ENCODE results near the gene MYO1H.

MYO1H gene

GRCh38 chr12:109475121-109475520 is 127.4 kb downstream of the MYO1H start:
- H3K79me2 ChIP-seq = peaks cover 46% of the 10 kb centered on the region
- H3K27ac ChIP-seq = no peak overlapping the region
- peaks cover 9% of the 10 kb centered on the region for H3K4me1 ChIP-seq
- no peak overlapping the region for H3K4me3 ChIP-seq (ENCODE audit: low read depth, low read length)
- no peak for TF ChIP-seq CTCF (IDR thresholded peaks at IDR 0.05)
- no peaks in the 10 kb centered on the region for H3K27me3 ChIP-seq (ENCODE audit: control insufficient read depth, insufficient read depth, low read length)
- H3K4me2 ChIP-seq (ENCODE audit: low read length) = no peak overlapping the region
- H3K36me3 ChIP-seq (ENCODE audit: control insufficient read depth, insufficient read depth, low read length) = no peaks in the 10 kb centered on the region
- H2AFZ ChIP-seq = no peak overlapping the region
- H3K9ac ChIP-seq = no peak overlapping the region
- no peaks in the 10 kb centered on the region for H3K9me3 ChIP-seq (ENCODE audit: control insufficient read depth, low read length)

- H3K79me2 ChIP-seq = peaks cover 42% of the 10 kb centered on the region
- peak overlapping the region; percentile 99 for H3K4me2 ChIP-seq (ENCODE audit: low read length)
- peak overlapping the region; percentile 88 for H3K9ac ChIP-seq
- H3K27ac ChIP-seq = peak overlapping the region; percentile 96
- TF ChIP-seq CTCF (IDR thresholded peaks at IDR 0.05) = no peak
- H3K9me3 ChIP-seq (ENCODE audit: control insufficient read depth, low read length) = no peaks in the 10 kb centered on the region
- H3K4me1 ChIP-seq = peaks cover 9% of the 10 kb centered on the region
- no peaks in the 10 kb centered on the region for H3K27me3 ChIP-seq (ENCODE audit: control insufficient read depth, insufficient read depth, low read length)
- H3K36me3 ChIP-seq (ENCODE audit: control insufficient read depth, insufficient read depth, low read length) = no peaks in the 10 kb centered on the region
- peak overlapping the region; percentile 98 for H3K4me3 ChIP-seq (ENCODE audit: low read depth, low read length)
- H2AFZ ChIP-seq = peak overlapping the region; percentile 99
Measured at GRCh38 chr12:109475993-109476806, 128.5 kb downstream of the MYO1H start.

- H2AFZ ChIP-seq = peak overlapping the region; percentile 99
- H3K79me2 ChIP-seq = peaks cover 42% of the 10 kb centered on the region
- peaks cover 9% of the 10 kb centered on the region for H3K4me1 ChIP-seq
- no peak for TF ChIP-seq CTCF (IDR thresholded peaks at IDR 0.05)
- H3K4me3 ChIP-seq (ENCODE audit: low read depth, low read length) = peak overlapping the region; percentile 98
- peak overlapping the region; percentile 99 for H3K4me2 ChIP-seq (ENCODE audit: low read length)
- no peaks in the 10 kb centered on the region for H3K9me3 ChIP-seq (ENCODE audit: control insufficient read depth, low read length)
- H3K27me3 ChIP-seq (ENCODE audit: control insufficient read depth, insufficient read depth, low read length) = no peaks in the 10 kb centered on the region
- peak overlapping the region; percentile 96 for H3K27ac ChIP-seq
- H3K36me3 ChIP-seq (ENCODE audit: control insufficient read depth, insufficient read depth, low read length) = no peaks in the 10 kb centered on the region
- peak overlapping the region; percentile 88 for H3K9ac ChIP-seq
Measured at GRCh38 chr12:109476807-109477184, 129.1 kb downstream of the MYO1H start.

DNA sequence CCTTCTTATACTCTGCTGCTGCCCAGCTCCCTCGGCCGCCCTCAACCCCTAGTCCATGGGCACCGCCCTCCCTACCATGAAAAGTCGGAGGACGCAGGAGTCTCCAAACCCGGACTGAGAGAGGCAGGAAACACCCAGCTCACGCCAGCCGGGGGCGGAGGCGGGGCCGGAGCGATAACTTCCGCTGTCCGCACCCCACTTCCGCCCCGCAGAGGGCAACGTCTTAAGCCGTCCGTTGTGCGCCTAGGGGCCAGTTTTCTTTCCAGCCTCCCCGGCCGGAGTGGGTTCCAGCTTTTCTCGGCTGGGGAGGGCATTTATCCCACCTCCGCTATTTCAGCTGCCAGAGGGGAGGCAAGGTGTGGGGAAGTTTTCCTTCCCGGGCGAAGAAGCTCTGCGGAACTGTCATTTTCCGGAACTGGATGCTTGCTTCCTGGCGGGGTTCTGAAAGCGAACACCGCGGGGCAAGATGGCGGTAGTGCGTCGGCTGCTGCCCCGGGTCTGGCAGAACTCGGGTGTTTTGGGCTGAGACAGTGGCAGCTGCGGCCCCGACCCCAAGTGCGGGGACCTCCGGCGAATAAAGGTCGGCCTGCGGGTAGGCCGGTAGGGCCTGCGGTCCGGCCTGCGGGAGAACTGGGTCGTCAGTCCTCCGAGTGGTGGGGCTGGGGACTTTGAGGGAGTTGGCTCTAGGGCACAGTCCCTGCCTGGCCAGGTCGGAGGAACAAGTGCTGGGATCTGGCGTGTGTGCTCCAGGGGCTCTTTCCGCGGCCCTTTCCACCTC is 129.7 kb downstream of the MYO1H start, which contains the start of the genes KCTD10 and UBE3B:
Gene KCTD10 (minus strand): TSS at position 116 of the 778 bp plus-strand sequence. CDS start 38 bp downstream, at position 78.
Gene UBE3B (plus strand): TSS at position 450 of the 778 bp plus-strand sequence. CDS start 5,918 bp downstream, outside the sequence.
- no peaks in the 10 kb centered on the region for H3K36me3 ChIP-seq (ENCODE audit: control insufficient read depth, insufficient read depth, low read length)
- peaks cover 42% of the 10 kb centered on the region for H3K79me2 ChIP-seq
- H3K9me3 ChIP-seq (ENCODE audit: control insufficient read depth, low read length) = no peaks in the 10 kb centered on the region
- peak; percentile 17 for TF ChIP-seq CTCF (IDR thresholded peaks at IDR 0.05)
- peak within 1 kb of the TSS; percentile 99 for H2AFZ ChIP-seq
- H3K4me1 ChIP-seq = peaks cover 9% of the 10 kb centered on the region
- H3K27ac ChIP-seq = peak within 1 kb of the TSS; percentile 96
- peak within 1 kb of the TSS; percentile 99 for H3K4me2 ChIP-seq (ENCODE audit: low read length)
- peak within 1 kb of the TSS; percentile 98 for H3K4me3 ChIP-seq (ENCODE audit: low read depth, low read length)
- peak within 1 kb of the TSS; percentile 88 for H3K9ac ChIP-seq
- H3K27me3 ChIP-seq (ENCODE audit: control insufficient read depth, insufficient read depth, low read length) = no peaks in the 10 kb centered on the region

All from parathyroid adenoma (tissue), 2 donors.